Measurements from ENCODE around the gene UQCC3. TPM values are rescaled to one million over a fixed set of nuclear protein-coding genes. Genes with fewer than 3 reads are reported as not detected.

UQCC3 gene
- total and polyA plus RNA-seq, 2 of the 13 experiments (the other 11 are each of a cell fraction or from before 2014, with no cell fraction given), result 7.7 to 16.0 TPM

DNA sequence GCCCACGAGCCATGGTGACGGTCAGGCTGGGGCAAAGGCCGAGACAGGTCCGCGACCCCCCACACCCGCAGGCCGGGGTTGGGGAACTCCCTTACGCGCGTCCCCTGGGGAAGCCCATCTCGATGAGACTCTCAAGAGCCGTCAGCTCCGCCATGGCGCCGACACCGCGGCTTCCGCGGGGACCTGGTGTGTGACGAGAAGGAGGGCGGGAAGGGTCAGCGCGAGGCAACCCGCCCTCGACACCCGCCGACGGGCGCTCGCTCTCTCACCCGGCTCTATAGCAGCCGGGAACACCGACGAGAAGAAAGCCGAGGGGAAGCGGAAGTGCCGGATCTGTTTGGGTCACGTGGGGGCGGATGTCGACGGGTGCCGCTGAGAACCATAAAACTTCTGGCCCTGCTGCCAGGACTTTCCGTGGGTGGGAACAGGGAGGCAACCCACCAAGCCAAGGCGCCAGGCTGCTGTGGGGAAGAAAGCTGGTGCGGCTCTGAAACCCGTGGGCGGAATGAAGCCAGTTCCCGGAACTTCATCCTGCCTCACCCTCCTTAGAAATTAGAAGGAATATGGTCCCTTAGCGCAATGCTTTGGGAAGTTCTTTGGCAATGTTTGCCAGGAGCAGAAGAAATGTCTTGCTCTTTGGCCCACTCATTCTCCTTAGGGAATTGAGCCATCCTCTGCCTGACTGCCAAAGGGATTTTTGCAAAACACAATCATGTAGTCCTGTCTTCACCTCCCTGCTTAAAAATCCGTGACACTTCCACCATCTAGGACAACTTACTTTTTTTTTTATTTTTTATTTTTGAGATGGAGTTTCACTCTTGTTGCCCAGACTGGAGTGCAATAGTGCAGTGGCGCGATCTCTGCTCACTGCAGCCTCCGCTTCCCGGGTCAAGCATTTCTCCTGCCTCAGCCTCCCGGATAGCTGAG is 7.6 kb downstream of the UQCC3 start, which contains the start of gene UBXN1 (continued):
- TF ChIP-seq KDM5B (CRISPR knock-in tag; IDR thresholded peaks at IDR 0.05; ENCODE audit: borderline replicate concordance) (peak; percentile 82), ZNF138 (CRISPR knock-in tag; IDR thresholded peaks at IDR 0.05; ENCODE audit: low read depth) (no peak), YEATS2 (CRISPR knock-in tag; IDR thresholded peaks at IDR 0.05; ENCODE audit: borderline replicate concordance) (peak; percentile 97), CREM (IDR thresholded peaks at IDR 0.05) (peak; percentile 70; the same call in 1 of the 2 replicates), CREM (CRISPR knock-in tag; IDR thresholded peaks at IDR 0.05) (no peak), ARID2 (CRISPR knock-in tag; IDR thresholded peaks at IDR 0.05; ENCODE audit: borderline replicate concordance) (peak; percentile 54; the same call in 1 of the 2 replicates), JDP2 (CRISPR knock-in tag; IDR thresholded peaks at IDR 0.05; ENCODE audit: borderline replicate concordance) (no peak), ZZZ3 (CRISPR knock-in tag; IDR thresholded peaks at IDR 0.05; ENCODE audit: borderline replicate concordance) (0 out of 2 replicates have a peak, but pooled peaks have one; percentile 15), ZNF496 (CRISPR knock-in tag; IDR thresholded peaks at IDR 0.05; ENCODE audit: insufficient replicate concordance) (no peak), ZFP82 (CRISPR knock-in tag; IDR thresholded peaks at IDR 0.05; ENCODE audit: borderline replicate concordance) (no peak), HOXA7 (CRISPR knock-in tag; IDR thresholded peaks at IDR 0.05) (no peak), PTBP1 (IDR thresholded peaks at IDR 0.05; ENCODE audit: low read depth, low read length, poor library complexity, severe bottlenecking) (no peak)
- TF ChIP-seq, protein P1, sequence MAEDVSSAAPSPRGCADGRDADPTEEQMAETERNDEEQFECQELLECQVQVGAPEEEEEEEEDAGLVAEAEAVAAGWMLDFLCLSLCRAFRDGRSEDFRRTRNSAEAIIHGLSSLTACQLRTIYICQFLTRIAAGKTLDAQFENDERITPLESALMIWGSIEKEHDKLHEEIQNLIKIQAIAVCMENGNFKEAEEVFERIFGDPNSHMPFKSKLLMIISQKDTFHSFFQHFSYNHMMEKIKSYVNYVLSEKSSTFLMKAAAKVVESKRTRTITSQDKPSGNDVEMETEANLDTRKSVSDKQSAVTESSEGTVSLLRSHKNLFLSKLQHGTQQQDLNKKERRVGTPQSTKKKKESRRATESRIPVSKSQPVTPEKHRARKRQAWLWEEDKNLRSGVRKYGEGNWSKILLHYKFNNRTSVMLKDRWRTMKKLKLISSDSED (CRISPR knock-in tag; IDR thresholded peaks at IDR 0.05), result no peak
- TF ChIP-seq, protein P2, sequence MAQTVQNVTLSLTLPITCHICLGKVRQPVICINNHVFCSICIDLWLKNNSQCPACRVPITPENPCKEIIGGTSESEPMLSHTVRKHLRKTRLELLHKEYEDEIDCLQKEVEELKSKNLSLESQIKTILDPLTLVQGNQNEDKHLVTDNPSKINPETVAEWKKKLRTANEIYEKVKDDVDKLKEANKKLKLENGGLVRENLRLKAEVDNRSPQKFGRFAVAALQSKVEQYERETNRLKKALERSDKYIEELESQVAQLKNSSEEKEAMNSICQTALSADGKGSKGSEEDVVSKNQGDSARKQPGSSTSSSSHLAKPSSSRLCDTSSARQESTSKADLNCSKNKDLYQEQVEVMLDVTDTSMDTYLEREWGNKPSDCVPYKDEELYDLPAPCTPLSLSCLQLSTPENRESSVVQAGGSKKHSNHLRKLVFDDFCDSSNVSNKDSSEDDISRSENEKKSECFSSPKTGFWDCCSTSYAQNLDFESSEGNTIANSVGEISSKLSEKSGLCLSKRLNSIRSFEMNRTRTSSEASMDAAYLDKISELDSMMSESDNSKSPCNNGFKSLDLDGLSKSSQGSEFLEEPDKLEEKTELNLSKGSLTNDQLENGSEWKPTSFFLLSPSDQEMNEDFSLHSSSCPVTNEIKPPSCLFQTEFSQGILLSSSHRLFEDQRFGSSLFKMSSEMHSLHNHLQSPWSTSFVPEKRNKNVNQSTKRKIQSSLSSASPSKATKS (CRISPR knock-in tag; IDR thresholded peaks at IDR 0.05), result no peak
- TF ChIP-seq, protein P3, sequence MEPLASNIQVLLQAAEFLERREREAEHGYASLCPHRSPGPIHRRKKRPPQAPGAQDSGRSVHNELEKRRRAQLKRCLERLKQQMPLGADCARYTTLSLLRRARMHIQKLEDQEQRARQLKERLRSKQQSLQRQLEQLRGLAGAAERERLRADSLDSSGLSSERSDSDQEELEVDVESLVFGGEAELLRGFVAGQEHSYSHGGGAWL (CRISPR knock-in tag; IDR thresholded peaks at IDR 0.05), result peak; percentile 77; the same call in 1 of the 2 replicates
- TF ChIP-seq, protein P4, sequence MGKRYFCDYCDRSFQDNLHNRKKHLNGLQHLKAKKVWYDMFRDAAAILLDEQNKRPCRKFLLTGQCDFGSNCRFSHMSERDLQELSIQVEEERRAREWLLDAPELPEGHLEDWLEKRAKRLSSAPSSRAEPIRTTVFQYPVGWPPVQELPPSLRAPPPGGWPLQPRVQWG (CRISPR knock-in tag; IDR thresholded peaks at IDR 0.05; ENCODE audit: borderline replicate concordance, low read depth), result no peak
